ENCODE results near the gene ATG16L1.

The ATG16L1 gene

GRCh38 chr2:233260661-233261060 lies 9.2 kb downstream of the ATG16L1 start:
- DNase-seq (ENCODE audit: low read depth) = no peak

GRCh38 chr2:233261819-233262555 lies 10.5 kb downstream of the ATG16L1 start:
- no peak for DNase-seq (ENCODE audit: low read depth)

- no peak for DNase-seq (ENCODE audit: low read depth)
Observed at GRCh38 chr2:233262562-233262961, 11.1 kb downstream of the ATG16L1 start.

GRCh38 chr2:233263045-233263570 lies 11.6 kb downstream of the ATG16L1 start:
- no peak for DNase-seq (ENCODE audit: low read depth)

- DNase-seq (ENCODE audit: low read depth) = no peak
Observed at GRCh38 chr2:233264667-233265066, 13.2 kb downstream of the ATG16L1 start.

- no peak for DNase-seq (ENCODE audit: low read depth)
Observed at GRCh38 chr2:233265899-233266431, 14.5 kb downstream of the ATG16L1 start.

GRCh38 chr2:233266481-233266880 lies 15.0 kb downstream of the ATG16L1 start:
- DNase-seq (ENCODE audit: low read depth) = no peak

GRCh38 chr2:233267516-233268245 lies 16.2 kb downstream of the ATG16L1 start:
- DNase-seq (ENCODE audit: low read depth) = no peak

GRCh38 chr2:233270366-233270765 lies 18.9 kb downstream of the ATG16L1 start:
- no peak for DNase-seq (ENCODE audit: low read depth)

- no peak for DNase-seq (ENCODE audit: low read depth)
Observed at GRCh38 chr2:233270951-233271350, 19.5 kb downstream of the ATG16L1 start.

- DNase-seq (ENCODE audit: low read depth) = no peak
Observed at GRCh38 chr2:233271693-233272092, 20.2 kb downstream of the ATG16L1 start.

- no peak for DNase-seq (ENCODE audit: low read depth)
Observed at GRCh38 chr2:233273120-233273519, 21.6 kb downstream of the ATG16L1 start.

- no peak for DNase-seq (ENCODE audit: low read depth)
Observed at GRCh38 chr2:233275223-233275622, 23.8 kb downstream of the ATG16L1 start.

- no peak for DNase-seq (ENCODE audit: low read depth)
Observed at GRCh38 chr2:233278921-233279320, 27.4 kb downstream of the ATG16L1 start.

- DNase-seq (ENCODE audit: low read depth) = no peak
Observed at GRCh38 chr2:233280114-233280693, 28.7 kb downstream of the ATG16L1 start.

GRCh38 chr2:233281553-233281952 lies 30.1 kb downstream of the ATG16L1 start:
- DNase-seq (ENCODE audit: low read depth) = no peak

- no peak for DNase-seq (ENCODE audit: low read depth)
Observed at GRCh38 chr2:233281992-233282603, 30.6 kb downstream of the ATG16L1 start.

GRCh38 chr2:233285921-233286320 lies 34.4 kb downstream of the ATG16L1 start:
- DNase-seq (ENCODE audit: low read depth) = peak; percentile 34

GRCh38 chr2:233287871-233288270 lies 36.4 kb downstream of the ATG16L1 start:
- DNase-seq (ENCODE audit: low read depth) = no peak

- no peak for DNase-seq (ENCODE audit: low read depth)
Observed at GRCh38 chr2:233288663-233289062, 37.2 kb downstream of the ATG16L1 start.

GRCh38 chr2:233289648-233290047 lies 38.2 kb downstream of the ATG16L1 start:
- no peak for DNase-seq (ENCODE audit: low read depth)

Measured in non-pigmented ciliary epithelial cell (primary cell).